ENCODE data around the gene PDE11A. TPM values are rescaled to one million over a fixed set of nuclear protein-coding genes. Genes with fewer than 3 reads are reported as not detected.

The PDE11A gene
- total RNA-seq, 1 experiment from 2014 or later: 0.61 TPM

GRCh38 chr2:178115271-178115670 is 42.7 kb upstream of the PDE11A start:
- no TSS peak for BruUV-seq (replicated peaks)
- no peak for ATAC-seq
- Histone ChIP-seq H3K79me2 (ENCODE audit: insufficient read depth, low read length) (peaks cover 7% of the 10 kb centered on the region; the same call in 1 of the 2 replicates), H4K20me1 (ENCODE audit: insufficient read depth) (no peaks in the 10 kb centered on the region), H2AFZ (ENCODE audit: low read depth, low read length, poor library complexity, severe bottlenecking) (no peak overlapping the region), H3K9me3 (ENCODE audit: control insufficient read depth in 1 of 2, insufficient read depth in 1 of 2, low read depth in 1 of 2, low read length in 2 of 2) (no peaks in the 10 kb centered on the region), H3K4me3 (replicated peaks in 1 of 2; ENCODE audit: low read depth in 1 of 2, low read length in 2 of 2) (no peak overlapping the region), H3K27ac (ENCODE audit: low read depth, low read length) (no peak overlapping the region), H3K4me1 (ENCODE audit: control insufficient read depth in 1 of 2, insufficient read depth in 2 of 2, low read length in 2 of 2) (peaks cover 2 to 11% of the 10 kb centered on the region in 2 experiments; a peak in 1 of 4 replicates), H3K36me3 (ENCODE audit: control insufficient read depth in 1 of 2, insufficient read depth in 2 of 2, low read length in 2 of 2) (0 out of 4 replicates have a peak, but pooled peaks cover 0 to 5% of the 10 kb centered on the region in 2 experiments), H3K4me2 (ENCODE audit: low read length) (no peak overlapping the region), H3K27me3 (ENCODE audit: insufficient read depth, low read length) (no peaks in the 10 kb centered on the region), H3K9ac (ENCODE audit: low read length) (no peak overlapping the region), H3K9me2 (ENCODE audit: insufficient read depth) (no peaks in the 10 kb centered on the region)
- no peak for DNase-seq (ENCODE audit: low read depth, low spot score)
- TF ChIP-seq EGR1 (IDR thresholded peaks at IDR 0.05; ENCODE audit: low read depth) (no peak), POLR2AphosphoS5 (IDR thresholded peaks at IDR 0.05; ENCODE audit: low read depth, low read length) (no peak), ZNF274 (IDR thresholded peaks at IDR 0.05; ENCODE audit: low read depth, low read length) (no peak), EZH2 (IDR thresholded peaks at IDR 0.05) (no peak), REST (IDR thresholded peaks at IDR 0.05; ENCODE audit: low read depth) (no peak)
- ChIA-PET RAD21 (ENCODE audit: low non-redundant PET in 1 of 2, low total read pairs in 2 of 2, uncharacterized antibody in 2 of 2, unreplicated experiment in 2 of 2) (no interaction called here), POLR2A (no interaction called here), CTCF (interaction anchor here (1.2 to 1.8 kb wide), 2 partner anchors 17 to 299 kb away, joined by 7 to 8 read pairs; no protein-coding TSS in a partner anchor)
- intact Hi-C loops (cut with micrococcal nuclease): no loop called here

GRCh38 chr2:178114462-178114861 is 41.9 kb upstream of the PDE11A start:
- no peaks in the 10 kb centered on the region for H4K20me1 ChIP-seq (ENCODE audit: insufficient read depth)
- H2AFZ ChIP-seq (ENCODE audit: low read depth, low read length, poor library complexity, severe bottlenecking): no peak overlapping the region
- H3K79me2 ChIP-seq (ENCODE audit: insufficient read depth, low read length): peaks cover 7% of the 10 kb centered on the region; the same call in 1 of the 2 replicates
- H3K27me3 ChIP-seq (ENCODE audit: insufficient read depth, low read length): no peaks in the 10 kb centered on the region
- no peak overlapping the region for H3K4me2 ChIP-seq (ENCODE audit: low read length)
- intact Hi-C loops (cut with micrococcal nuclease): loop anchor here (5.0 kb wide), 1 partner anchor 132 kb away; no protein-coding TSS in a partner anchor
- no peak overlapping the region for H3K27ac ChIP-seq (ENCODE audit: low read depth, low read length)
- ATAC-seq: no peak
- ChIA-PET RAD21 (ENCODE audit: low non-redundant PET in 1 of 2, low total read pairs in 2 of 2, uncharacterized antibody in 2 of 2, unreplicated experiment in 2 of 2) (no interaction called here), CTCF (interaction anchor here (1.2 to 1.8 kb wide), 2 partner anchors 18 to 300 kb away, joined by 7 to 8 read pairs; no protein-coding TSS in a partner anchor), POLR2A (no interaction called here)
- 0 out of 4 replicates have a peak, but pooled peaks cover 0 to 5% of the 10 kb centered on the region in 2 experiments for H3K36me3 ChIP-seq (ENCODE audit: control insufficient read depth in 1 of 2, insufficient read depth in 2 of 2, low read length in 2 of 2)
- peaks cover 2 to 11% of the 10 kb centered on the region in 2 experiments; a peak in 1 of 4 replicates for H3K4me1 ChIP-seq (ENCODE audit: control insufficient read depth in 1 of 2, insufficient read depth in 2 of 2, low read length in 2 of 2)
- no peaks in the 10 kb centered on the region for H3K9me3 ChIP-seq (ENCODE audit: control insufficient read depth in 1 of 2, insufficient read depth in 1 of 2, low read depth in 1 of 2, low read length in 2 of 2)
- no peak overlapping the region for H3K4me3 ChIP-seq (replicated peaks in 1 of 2; ENCODE audit: low read depth in 1 of 2, low read length in 2 of 2)
- no peaks in the 10 kb centered on the region for H3K9me2 ChIP-seq (ENCODE audit: insufficient read depth)
- no peak for DNase-seq (ENCODE audit: low read depth, low spot score)
- BruUV-seq (replicated peaks): no TSS peak
- H3K9ac ChIP-seq (ENCODE audit: low read length): no peak overlapping the region
- TF ChIP-seq CEBPB (IDR thresholded peaks at IDR 0.05; ENCODE audit: low read depth) (no peak), ZBTB33 (IDR thresholded peaks at IDR 0.05; ENCODE audit: extremely low read depth, insufficient replicate concordance, low read length) (no peak), CTCF (IDR thresholded peaks at IDR 0.05 in 2 of 3, conservative IDR thresholded peaks at IDR 0.05 in 1 of 3; ENCODE audit: borderline replicate concordance in 1 of 3, insufficient read depth in 1 of 3, low read depth in 2 of 3, low read length in 2 of 3) (no peak), MAX (IDR thresholded peaks at IDR 0.05) (no peak), SP1 (IDR thresholded peaks at IDR 0.05; ENCODE audit: low read depth) (no peak), ZNF274 (IDR thresholded peaks at IDR 0.05; ENCODE audit: low read depth, low read length) (no peak), TCF7L2 (IDR thresholded peaks at IDR 0.05; ENCODE audit: borderline replicate concordance, extremely low read depth, insufficient read depth, insufficient read length) (no peak)
